ENCODE measurements around the gene PORCN.
A peak's percentile ranks its signal among the peaks of the same experiment; 100 is the strongest.

Gene PORCN

GRCh38 chrX:48508400-48509244 is at the start of gene PORCN:
PORCN (plus strand) TSS chrX:48508992; CDS start chrX:48509821, 829 bp downstream.
- peak; percentile 85 for DNase-seq

- no peak for DNase-seq
Observed at GRCh38 chrX:48459483-48459882, 49.3 kb upstream of the PORCN start.

- DNase-seq: no peak
Observed at GRCh38 chrX:48460031-48460430, 48.8 kb upstream of the PORCN start.

- no peak for DNase-seq
Observed at GRCh38 chrX:48460606-48461005, 48.2 kb upstream of the PORCN start.

- DNase-seq: no peak
Observed at GRCh38 chrX:48461830-48462229, 47.0 kb upstream of the PORCN start.

GRCh38 chrX:48465336-48465933 is 43.4 kb upstream of the PORCN start:
- no peak for DNase-seq

GRCh38 chrX:48466696-48467095 is 42.1 kb upstream of the PORCN start:
- DNase-seq: peak; percentile 67

- DNase-seq: no peak
Observed at GRCh38 chrX:48467281-48467761, 41.5 kb upstream of the PORCN start.

- peak; percentile 69 for DNase-seq
Observed at GRCh38 chrX:48468247-48468671, 40.5 kb upstream of the PORCN start.

GRCh38 chrX:48468693-48469691 is 39.8 kb upstream of the PORCN start:
- DNase-seq: no peak

- no peak for DNase-seq
Observed at GRCh38 chrX:48470110-48470832, 38.5 kb upstream of the PORCN start, which contains the start of gene SLC38A5. SLC38A5 (minus strand) TSS chrX:48470260; CDS start chrX:48467924, 2,336 bp downstream.

- no peak for DNase-seq
Observed at GRCh38 chrX:48470833-48471118, 38.0 kb upstream of the PORCN start.

GRCh38 chrX:48471504-48471903 is 37.3 kb upstream of the PORCN start:
- DNase-seq: no peak

GRCh38 chrX:48472225-48472624 is 36.6 kb upstream of the PORCN start:
- DNase-seq: no peak

GRCh38 chrX:48472851-48473703 is 35.7 kb upstream of the PORCN start:
- no peak for DNase-seq

GRCh38 chrX:48473704-48473990 is 35.1 kb upstream of the PORCN start:
- DNase-seq: no peak

GRCh38 chrX:48474127-48474526 is 34.7 kb upstream of the PORCN start:
- no peak for DNase-seq

- no peak for DNase-seq
Observed at GRCh38 chrX:48474581-48474980, 34.2 kb upstream of the PORCN start.

GRCh38 chrX:48475296-48475695 is 33.5 kb upstream of the PORCN start:
- no peak for DNase-seq

GRCh38 chrX:48475774-48476577 is 32.8 kb upstream of the PORCN start, which contains the start of gene FTSJ1:
FTSJ1 (plus strand) TSS chrX:48476199; CDS start chrX:48478048, 1,849 bp downstream.
- peak; percentile 83 for DNase-seq

- DNase-seq: no peak
Observed at GRCh38 chrX:48476919-48477318, 31.9 kb upstream of the PORCN start.
